ENCODE measurements around the gene POP7.
"Not testable (repeated sequence)": the region's sequence is repeated elsewhere in the genome, so short reads cannot be mapped to it uniquely, and the experiment has no call there.

The POP7 gene

GRCh38 chr7:100692578-100692961 is 13.4 kb upstream of the POP7 start:
- DNase-seq: no peak

GRCh38 chr7:100693312-100694097 is 12.4 kb upstream of the POP7 start:
- no peak for DNase-seq

GRCh38 chr7:100694098-100694745 is 11.7 kb upstream of the POP7 start, which contains the start of gene GIGYF1:
Gene GIGYF1 (minus strand): TSS chr7:100694250. CDS start chr7:100688238, 6,012 bp downstream.
- DNase-seq: peak; percentile 67

GRCh38 chr7:100696123-100696521 is 9.8 kb upstream of the POP7 start:
- DNase-seq: no peak

- no peak for DNase-seq
Measured at GRCh38 chr7:100699018-100699417, 6.9 kb upstream of the POP7 start.

- DNase-seq: not testable (repeated sequence)
Measured at GRCh38 chr7:100701089-100701488, 4.8 kb upstream of the POP7 start.

GRCh38 chr7:100705320-100705752 is 585 bp upstream of the POP7 start:
- peak; percentile 78 for DNase-seq

- no peak for DNase-seq
Measured at GRCh38 chr7:100706672-100707311, 871 bp downstream of the POP7 start.

- DNase-seq: no peak
Measured at GRCh38 chr7:100708395-100708794, 2.5 kb downstream of the POP7 start.

GRCh38 chr7:100710452-100710851 is 4.5 kb downstream of the POP7 start:
- no peak for DNase-seq

- no peak for DNase-seq
Measured at GRCh38 chr7:100711369-100711768, 5.4 kb downstream of the POP7 start.

GRCh38 chr7:100714725-100715124 is 8.8 kb downstream of the POP7 start:
- DNase-seq: no peak

GRCh38 chr7:100717073-100717472 is 11.2 kb downstream of the POP7 start:
- DNase-seq: not testable (repeated sequence)

- no peak for DNase-seq
Measured at GRCh38 chr7:100719523-100720278, 13.8 kb downstream of the POP7 start.

- DNase-seq: no peak
Measured at GRCh38 chr7:100720279-100720670, 14.4 kb downstream of the POP7 start, which contains the start of gene EPO. Gene EPO (plus strand): TSS chr7:100720468. CDS start chr7:100720981, 513 bp downstream.

- no peak for DNase-seq
Measured at GRCh38 chr7:100720671-100721504, 15.0 kb downstream of the POP7 start.

- DNase-seq: no peak
Measured at GRCh38 chr7:100721505-100721812, 15.5 kb downstream of the POP7 start.

- no peak for DNase-seq
Measured at GRCh38 chr7:100722480-100723212, 16.7 kb downstream of the POP7 start.

GRCh38 chr7:100723732-100724275 is 17.9 kb downstream of the POP7 start:
- DNase-seq: no peak

GRCh38 chr7:100724364-100724763 is 18.4 kb downstream of the POP7 start:
- DNase-seq: not testable (repeated sequence)

Measured in stimulated activated CD4-positive, alpha-beta T cell treated with anti-CD3 and anti-CD28 coated beads, Interleukin-12 subunit alpha, Interleukin-12 subunit beta, amount 100 ng/mL, for 4 hours (primary cell).